Esophagus squamous epithelium (tissue), 4 donors: ENCODE data around the gene MAPK8IP1.

Source experiments
- POLR2A ChIP-seq, 4 donors: fragments of 450-650 bp; IDR thresholded peaks; one replicate each; pipeline ENCODE4 v1.6.1; 2017; ENCODE audit warnings: antibody characterized with exemption in 4 of 4, mild to moderate bottlenecking in 4 of 4, moderate library complexity in 3 of 4
- TF ChIP-seq, protein P1 (sequence below), 6 experiments: fragments of 450-650 bp in 4 of 6; fragments of 200-600 bp in 2 of 6; sonication (generic) in 2 of 6; IDR thresholded peaks; one replicate each; pipeline ENCODE4 v1.5.1; 2016 to 2019; ENCODE audit warnings: antibody characterized with exemption in 6 of 6, mild to moderate bottlenecking in 4 of 6, moderate library complexity in 4 of 6

DNA sequence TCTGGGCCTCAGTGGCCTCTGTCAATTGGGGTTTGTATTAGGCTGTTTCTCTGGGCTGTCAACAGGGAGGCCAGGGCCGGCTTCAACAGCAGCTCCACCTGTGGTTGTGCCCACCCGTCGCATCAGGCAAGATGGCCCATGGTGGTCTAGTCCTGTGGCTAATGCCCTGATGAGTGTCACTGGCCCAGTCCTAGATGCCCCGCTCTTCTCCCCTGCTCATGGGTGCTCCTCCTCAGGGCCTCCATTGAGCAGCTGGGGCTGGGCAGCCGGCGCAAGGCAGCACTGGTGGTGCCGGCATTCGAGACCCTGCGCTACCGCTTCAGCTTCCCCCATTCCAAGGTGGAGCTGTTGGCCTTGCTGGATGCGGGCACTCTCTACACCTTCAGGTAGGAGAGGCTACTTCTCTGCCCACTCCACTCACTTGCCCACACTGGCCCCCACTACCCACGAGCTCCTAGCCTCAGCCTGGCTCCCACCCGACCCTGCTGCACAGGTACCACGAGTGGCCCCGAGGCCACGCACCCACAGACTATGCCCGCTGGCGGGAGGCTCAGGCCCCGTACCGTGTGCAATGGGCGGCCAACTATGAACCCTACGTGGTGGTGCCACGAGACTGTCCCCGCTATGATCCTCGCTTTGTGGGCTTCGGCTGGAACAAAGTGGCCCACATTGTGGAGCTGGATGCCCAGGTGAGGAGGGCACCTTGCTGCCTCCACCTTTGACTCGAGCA is 42.4 kb downstream of the MAPK8IP1 start:
- TF ChIP-seq, protein P1, sequence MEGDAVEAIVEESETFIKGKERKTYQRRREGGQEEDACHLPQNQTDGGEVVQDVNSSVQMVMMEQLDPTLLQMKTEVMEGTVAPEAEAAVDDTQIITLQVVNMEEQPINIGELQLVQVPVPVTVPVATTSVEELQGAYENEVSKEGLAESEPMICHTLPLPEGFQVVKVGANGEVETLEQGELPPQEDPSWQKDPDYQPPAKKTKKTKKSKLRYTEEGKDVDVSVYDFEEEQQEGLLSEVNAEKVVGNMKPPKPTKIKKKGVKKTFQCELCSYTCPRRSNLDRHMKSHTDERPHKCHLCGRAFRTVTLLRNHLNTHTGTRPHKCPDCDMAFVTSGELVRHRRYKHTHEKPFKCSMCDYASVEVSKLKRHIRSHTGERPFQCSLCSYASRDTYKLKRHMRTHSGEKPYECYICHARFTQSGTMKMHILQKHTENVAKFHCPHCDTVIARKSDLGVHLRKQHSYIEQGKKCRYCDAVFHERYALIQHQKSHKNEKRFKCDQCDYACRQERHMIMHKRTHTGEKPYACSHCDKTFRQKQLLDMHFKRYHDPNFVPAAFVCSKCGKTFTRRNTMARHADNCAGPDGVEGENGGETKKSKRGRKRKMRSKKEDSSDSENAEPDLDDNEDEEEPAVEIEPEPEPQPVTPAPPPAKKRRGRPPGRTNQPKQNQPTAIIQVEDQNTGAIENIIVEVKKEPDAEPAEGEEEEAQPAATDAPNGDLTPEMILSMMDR (IDR thresholded peaks at IDR 0.05) = no peak
- TF ChIP-seq POLR2A (IDR thresholded peaks at IDR 0.05) = no peak
